ENCODE measurements around the gene DUXB. TPM values are rescaled to one million over a fixed set of nuclear protein-coding genes. Genes with fewer than 3 reads are reported as not detected.

DUXB gene
- polyA plus RNA-seq, 3 donors, result not detected

DNA sequence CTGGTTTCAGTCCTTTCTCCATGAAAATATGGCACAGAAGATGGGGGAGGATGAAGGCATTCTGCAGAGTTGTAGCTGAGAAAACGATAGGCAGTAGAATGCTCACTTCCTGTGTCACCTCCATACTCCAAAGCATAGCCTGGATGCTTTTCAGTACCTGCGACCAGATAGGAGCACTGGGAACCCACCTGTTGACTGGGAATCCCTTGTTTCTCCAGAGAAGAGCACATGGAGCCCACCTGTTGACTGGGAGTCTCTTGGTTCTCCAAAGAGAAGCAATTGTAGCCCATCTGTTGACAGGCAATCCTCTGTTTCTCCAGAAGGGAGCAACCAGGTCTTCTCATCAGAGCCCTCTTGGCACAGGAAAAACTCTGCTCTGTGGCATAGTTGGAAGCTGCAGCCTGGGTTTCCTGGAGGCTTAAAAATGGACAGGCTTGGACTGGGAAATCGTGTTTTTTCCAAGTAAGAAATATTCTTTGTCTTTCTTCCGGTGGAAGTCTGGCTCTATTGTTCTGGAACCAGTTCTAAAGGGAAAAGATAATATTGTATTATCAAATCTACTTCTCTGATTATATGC lies 40.4 kb downstream of the DUXB start:
- H3K36me3 Mint-ChIP-seq, result peaks cover 35 to 45% of the 10 kb centered on the region in 2 donors
- H3K4me3 Mint-ChIP-seq, result no peak overlapping the region
- Histone ChIP-seq H2AFZ (ENCODE audit: insufficient read depth, low read depth, low read length, poor library complexity, severe bottlenecking) (no peak overlapping the region), H3K79me2 (ENCODE audit: insufficient read depth, low read length) (peaks cover 6% of the 10 kb centered on the region), H3K27me3 (ENCODE audit: control insufficient read depth in 2 of 2, insufficient read depth in 2 of 2, low read length in 2 of 2) (no peaks in the 10 kb centered on the region), H3K9ac (ENCODE audit: insufficient read depth, low read length, poor library complexity, severe bottlenecking) (no peak overlapping the region), H3K4me2 (replicated peaks; ENCODE audit: extremely low read depth, low read length, poor library complexity, severe bottlenecking) (no peak overlapping the region), H3K27ac (ENCODE audit: low read depth in 1 of 2, low read length in 2 of 2) (no peak overlapping the region), H3K4me3 (replicated peaks in 1 of 3; ENCODE audit: low read depth in 2 of 3, low read length in 3 of 3) (no peak overlapping the region), H3K4me1 (ENCODE audit: control insufficient read depth in 1 of 2, insufficient read depth in 2 of 2, low read length in 2 of 2) (no peaks in the 10 kb centered on the region), H4K20me1 (ENCODE audit: insufficient read depth, low read length) (peaks cover 24% of the 10 kb centered on the region), H3K36me3 (replicated peaks in 1 of 2; ENCODE audit: control insufficient read depth in 1 of 2, insufficient read depth in 2 of 2, low read length in 2 of 2) (peaks cover 32 to 55% of the 10 kb centered on the region in 2 donors), H3K9me3 (replicated peaks in 1 of 2; ENCODE audit: control insufficient read depth in 1 of 2, insufficient read depth in 1 of 2, low read length in 2 of 2) (no peaks in the 10 kb centered on the region)
- DNase-seq, result no peak
- WGBS (ENCODE audit: insufficient coverage), result 100% methylated on average over 1 of the region's 4 CpGs
- no peaks in the 10 kb centered on the region for H3K27me3 Mint-ChIP-seq (ENCODE audit: low read depth in 3 of 3)
- no peak overlapping the region for H3K27ac Mint-ChIP-seq
- no peaks in the 10 kb centered on the region for H3K4me1 Mint-ChIP-seq
- intact Hi-C loops (cut with micrococcal nuclease), result no loop called here
- TF ChIP-seq, protein P1, sequence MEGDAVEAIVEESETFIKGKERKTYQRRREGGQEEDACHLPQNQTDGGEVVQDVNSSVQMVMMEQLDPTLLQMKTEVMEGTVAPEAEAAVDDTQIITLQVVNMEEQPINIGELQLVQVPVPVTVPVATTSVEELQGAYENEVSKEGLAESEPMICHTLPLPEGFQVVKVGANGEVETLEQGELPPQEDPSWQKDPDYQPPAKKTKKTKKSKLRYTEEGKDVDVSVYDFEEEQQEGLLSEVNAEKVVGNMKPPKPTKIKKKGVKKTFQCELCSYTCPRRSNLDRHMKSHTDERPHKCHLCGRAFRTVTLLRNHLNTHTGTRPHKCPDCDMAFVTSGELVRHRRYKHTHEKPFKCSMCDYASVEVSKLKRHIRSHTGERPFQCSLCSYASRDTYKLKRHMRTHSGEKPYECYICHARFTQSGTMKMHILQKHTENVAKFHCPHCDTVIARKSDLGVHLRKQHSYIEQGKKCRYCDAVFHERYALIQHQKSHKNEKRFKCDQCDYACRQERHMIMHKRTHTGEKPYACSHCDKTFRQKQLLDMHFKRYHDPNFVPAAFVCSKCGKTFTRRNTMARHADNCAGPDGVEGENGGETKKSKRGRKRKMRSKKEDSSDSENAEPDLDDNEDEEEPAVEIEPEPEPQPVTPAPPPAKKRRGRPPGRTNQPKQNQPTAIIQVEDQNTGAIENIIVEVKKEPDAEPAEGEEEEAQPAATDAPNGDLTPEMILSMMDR (IDR thresholded peaks at IDR 0.05), result no peak
- H3K9me3 Mint-ChIP-seq, result peaks cover 0 to 10% (median 0%) of the 10 kb centered on the region in 7 donors

DNA sequence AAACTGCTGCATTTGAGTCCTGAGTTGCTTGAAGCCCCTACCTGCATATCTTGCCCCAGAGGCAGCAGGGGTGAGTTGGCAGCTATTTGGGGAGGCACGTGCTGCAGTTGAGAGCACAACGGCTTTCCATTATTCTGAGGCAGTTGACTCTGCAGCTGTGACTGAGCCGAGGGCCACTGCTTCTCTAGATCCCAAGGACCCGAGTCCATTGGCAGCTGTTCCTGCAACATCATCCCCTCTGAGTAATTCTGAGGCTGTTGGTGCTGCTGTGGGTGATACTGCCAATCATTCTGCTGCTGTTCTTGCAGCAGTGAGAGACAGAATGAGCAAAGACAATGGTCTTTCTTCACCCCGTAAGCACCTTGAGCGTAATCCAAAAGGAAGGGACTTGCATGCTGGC lies 40.9 kb downstream of the DUXB start:
- peaks cover 40 to 50% of the 10 kb centered on the region in 2 donors for H3K36me3 Mint-ChIP-seq
- Histone ChIP-seq H2AFZ (ENCODE audit: insufficient read depth, low read depth, low read length, poor library complexity, severe bottlenecking) (no peak overlapping the region), H3K4me1 (ENCODE audit: control insufficient read depth in 1 of 2, insufficient read depth in 2 of 2, low read length in 2 of 2) (no peaks in the 10 kb centered on the region), H3K36me3 (replicated peaks in 1 of 2; ENCODE audit: control insufficient read depth in 1 of 2, insufficient read depth in 2 of 2, low read length in 2 of 2) (peaks cover 37 to 60% of the 10 kb centered on the region in 2 donors), H3K9ac (ENCODE audit: insufficient read depth, low read length, poor library complexity, severe bottlenecking) (no peak overlapping the region), H3K9me3 (replicated peaks in 1 of 2; ENCODE audit: control insufficient read depth in 1 of 2, insufficient read depth in 1 of 2, low read length in 2 of 2) (no peaks in the 10 kb centered on the region), H3K27me3 (ENCODE audit: control insufficient read depth in 2 of 2, insufficient read depth in 2 of 2, low read length in 2 of 2) (no peaks in the 10 kb centered on the region), H3K27ac (ENCODE audit: low read depth in 1 of 2, low read length in 2 of 2) (no peak overlapping the region), H3K79me2 (ENCODE audit: insufficient read depth, low read length) (peaks cover 8% of the 10 kb centered on the region), H4K20me1 (ENCODE audit: insufficient read depth, low read length) (peaks cover 29% of the 10 kb centered on the region), H3K4me2 (replicated peaks; ENCODE audit: extremely low read depth, low read length, poor library complexity, severe bottlenecking) (no peak overlapping the region), H3K4me3 (replicated peaks in 1 of 3; ENCODE audit: low read depth in 2 of 3, low read length in 3 of 3) (no peak overlapping the region)
- peaks cover 0 to 10% (median 0%) of the 10 kb centered on the region in 7 donors for H3K9me3 Mint-ChIP-seq
- H3K27me3 Mint-ChIP-seq (ENCODE audit: low read depth in 3 of 3), result no peaks in the 10 kb centered on the region
- WGBS (ENCODE audit: insufficient coverage), result 100% methylated on average over 4 of the region's 6 CpGs
- no peak overlapping the region for H3K4me3 Mint-ChIP-seq
- TF ChIP-seq, protein P1 (IDR thresholded peaks at IDR 0.05), result no peak
- H3K27ac Mint-ChIP-seq, result no peak overlapping the region
- H3K4me1 Mint-ChIP-seq, result no peaks in the 10 kb centered on the region
- no peak for DNase-seq
- intact Hi-C loops (cut with micrococcal nuclease), result no loop called here

Measured in CD14-positive monocyte (primary cell).